SKM-1 (cell line): ENCODE measurements around the gene NETO2.
"Not testable (repeated sequence)": the region's sequence is repeated elsewhere in the genome, so short reads cannot be mapped to it uniquely, and the experiment has no call there.

ENCODE experiments used
- DNase-seq: peaks from one replicate; lab custom pipeline; 2025; ENCODE audit not compliant: unreplicated experiment; lab: John Stamatoyannopoulos, UW

Gene NETO2

GRCh38 chr16:47136099-47136842 is 7.5 kb downstream of the NETO2 start:
- DNase-seq = no peak

DNA sequence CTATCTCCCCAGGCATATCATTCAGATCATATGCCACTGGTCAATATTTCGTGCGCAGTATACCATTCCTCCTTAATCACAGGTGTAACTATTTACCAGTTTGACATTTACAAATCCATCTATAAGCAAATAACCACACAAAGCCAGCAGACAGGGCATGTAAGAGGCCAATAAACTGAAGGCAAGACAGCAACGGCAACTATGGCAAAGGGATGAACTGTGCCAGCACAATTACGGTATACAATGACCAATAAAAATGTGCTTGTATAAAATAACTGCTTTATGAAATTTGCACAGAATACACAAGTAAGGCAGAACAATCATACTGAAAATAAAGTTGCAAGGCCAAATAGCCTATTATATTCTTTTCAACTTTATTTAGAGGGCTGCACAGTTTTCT is 9.2 kb downstream of the NETO2 start:
- DNase-seq = no peak

DNA sequence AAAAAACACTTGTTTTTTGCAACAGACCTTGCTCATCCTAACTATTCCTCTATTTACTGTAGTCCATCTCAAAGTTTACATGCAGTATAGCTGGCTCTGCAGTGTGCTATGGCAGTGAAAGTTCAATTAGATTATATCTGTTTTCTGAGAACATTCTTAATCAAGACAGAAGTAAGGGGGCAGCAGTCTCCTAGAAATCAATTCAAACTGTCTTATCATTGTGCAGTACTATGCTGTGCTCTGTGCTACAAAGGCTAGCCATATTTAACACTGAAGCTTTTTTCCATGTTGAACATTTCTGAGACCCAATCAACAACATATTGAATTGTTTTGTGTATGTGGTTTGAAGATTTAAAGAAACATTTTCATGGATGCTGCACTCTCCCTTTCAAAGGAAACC is 11.4 kb downstream of the NETO2 start:
- no peak for DNase-seq

- no peak for DNase-seq
Observed at GRCh38 chr16:47129755-47130435, 13.8 kb downstream of the NETO2 start.

- DNase-seq = no peak
Observed at GRCh38 chr16:47127541-47127940, 16.2 kb downstream of the NETO2 start.

- DNase-seq = no peak
Observed at GRCh38 chr16:47125757-47126156, 18.0 kb downstream of the NETO2 start.

GRCh38 chr16:47113130-47113529 is 30.6 kb downstream of the NETO2 start:
- no peak for DNase-seq

GRCh38 chr16:47110939-47111338 is 32.8 kb downstream of the NETO2 start:
- no peak for DNase-seq

DNA sequence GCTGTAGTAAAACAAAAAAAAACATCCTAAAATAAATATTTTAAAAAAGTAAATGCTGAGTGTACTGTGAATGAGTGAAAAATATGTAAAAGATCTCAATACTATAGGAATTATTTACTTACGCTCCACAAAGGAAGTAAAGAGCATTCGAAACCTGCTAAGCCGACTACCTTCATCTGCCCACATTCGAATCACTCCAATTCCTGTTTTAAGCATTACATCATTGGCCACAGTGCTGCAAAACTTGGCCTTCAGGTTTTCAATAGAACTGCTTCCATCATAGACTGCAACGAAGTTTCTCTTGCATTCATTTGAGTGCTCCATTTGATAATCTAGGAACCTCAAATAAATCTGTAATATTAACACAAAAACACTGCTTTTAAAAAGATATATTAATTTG is 34.4 kb downstream of the NETO2 start:
- DNase-seq = no peak

DNA sequence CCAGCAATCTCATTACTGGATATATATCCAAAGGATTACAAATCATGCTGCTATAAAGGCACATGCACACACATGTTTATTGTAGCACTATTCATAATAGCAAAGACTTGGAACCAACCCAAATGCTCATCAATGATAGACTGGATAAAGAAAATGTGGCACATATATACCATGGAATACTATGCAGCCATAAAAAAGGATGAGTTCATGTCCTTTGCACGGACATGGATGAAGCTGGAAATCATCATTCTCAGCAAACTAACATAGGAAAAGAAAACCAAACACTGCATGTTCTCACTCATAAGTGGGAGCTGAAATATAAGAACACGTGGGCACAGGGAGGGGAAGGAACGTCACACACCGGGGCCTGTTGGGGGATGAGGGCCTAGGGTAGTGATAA is 40.8 kb downstream of the NETO2 start:
- not testable (repeated sequence) for DNase-seq

GRCh38 chr16:47097154-47097553 is 46.6 kb downstream of the NETO2 start:
- not testable (repeated sequence) for DNase-seq

- no peak for DNase-seq
Observed at GRCh38 chr16:47096297-47096696, 47.4 kb downstream of the NETO2 start.

- no peak for DNase-seq
Observed at GRCh38 chr16:47084198-47084597, 59.5 kb downstream of the NETO2 start.

- no peak for DNase-seq
Observed at GRCh38 chr16:47082099-47082865, 61.5 kb downstream of the NETO2 start.

GRCh38 chr16:47081115-47081514 is 62.6 kb downstream of the NETO2 start:
- no peak for DNase-seq

GRCh38 chr16:47079860-47080259 is 63.9 kb downstream of the NETO2 start:
- DNase-seq = no peak

GRCh38 chr16:47073223-47074155 is 70.3 kb downstream of the NETO2 start:
- DNase-seq = no peak

- no peak for DNase-seq
Observed at GRCh38 chr16:47072158-47072557, 71.6 kb downstream of the NETO2 start.

DNA sequence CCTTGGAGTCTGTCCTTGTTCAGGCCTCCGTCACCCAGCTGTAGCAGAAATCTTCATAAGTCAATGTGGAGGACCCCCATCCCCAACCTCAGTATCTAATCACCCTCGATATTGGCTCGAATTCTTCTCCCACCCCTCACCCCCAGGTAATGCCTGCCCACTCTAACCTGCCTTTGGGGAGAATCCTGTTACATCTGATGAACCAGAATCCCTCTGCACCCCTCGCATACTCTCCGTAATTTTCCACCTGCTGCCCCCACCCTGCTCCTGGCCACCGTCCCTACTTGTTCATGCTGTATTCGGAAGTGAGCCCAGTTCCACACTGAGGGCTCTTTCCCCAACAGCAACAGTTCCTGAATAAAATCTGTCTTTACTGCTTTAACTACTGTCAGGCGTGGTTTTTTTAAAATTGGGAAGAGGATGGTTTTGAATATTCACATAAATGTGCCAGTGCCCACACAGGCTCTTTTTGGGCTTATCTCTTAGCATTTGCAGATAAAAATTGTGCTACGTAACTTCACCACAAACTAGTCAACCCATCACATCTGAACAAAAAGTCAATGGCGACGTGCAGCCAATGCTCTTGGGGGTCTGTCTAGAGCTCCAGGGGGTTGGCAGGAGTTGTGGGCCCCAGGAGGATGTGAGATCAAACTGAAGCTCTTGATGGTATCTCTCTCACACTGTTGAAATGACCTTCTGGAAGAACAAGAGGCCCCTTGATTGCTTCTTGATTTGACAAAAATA is 73.7 kb downstream of the NETO2 start:
- no peak for DNase-seq

DNA sequence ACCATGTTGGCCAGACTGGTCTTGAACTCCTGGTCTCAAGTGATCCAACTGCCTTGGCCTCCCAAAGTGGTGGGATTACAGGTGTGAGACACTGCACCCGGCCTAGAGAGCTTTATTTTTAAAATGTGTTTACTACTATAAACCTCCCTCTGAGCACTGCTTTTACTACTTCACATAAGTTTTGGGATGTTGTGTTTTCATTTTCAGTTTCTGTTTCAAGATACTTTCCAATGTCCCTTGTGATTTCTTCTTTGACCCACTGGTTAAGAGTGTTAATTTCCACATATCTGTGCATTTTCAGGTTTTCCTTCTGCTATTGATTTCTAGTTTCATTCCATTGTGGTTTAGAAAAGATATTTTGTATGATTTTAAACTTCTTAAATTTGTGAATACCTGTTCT is 74.4 kb downstream of the NETO2 start:
- no peak for DNase-seq
